IMR-90 (cell line): ENCODE measurements around the gene AFAP1L2. TPM values are rescaled to one million over a fixed set of nuclear protein-coding genes. Genes with fewer than 3 reads are reported as not detected.

ENCODE experiments used
- ATAC-seq: fragments of 200-7000 bp; cut with Tn5 transposase; 2 replicates; pipeline ENCODE4 v1.9.1; 2020; ENCODE audit warnings: low read depth, mild to moderate bottlenecking, moderate library complexity
- BruUV-seq: library from RNA; stranded (reverse); fragments of 400-500 nt; replicated peaks from 2 replicates; lab custom pipeline; 2021; lab: Mats Ljungman, UMichigan
- CTCF ChIA-PET: fragments of 300-600 bp; formaldehyde crosslinking; extraction: SDS; loops from one replicate; lab custom pipeline; 2021; ENCODE audit warnings: antibody characterized with exemption; lab: Yijun Ruan, JAX
- POLR2A ChIA-PET: fragments of 300-600 bp; sonication (Branson Sonifier 250); formaldehyde crosslinking; loops from one replicate; lab custom pipeline; 2022; ENCODE audit warnings: antibody characterized with exemption; ENCODE audit not compliant: unreplicated experiment; lab: Charles Lee
- DNase-seq: peaks from one replicate; pipeline ENCODE4 v3.0.0; 2013
- H2AFZ ChIP-seq: replicated peaks from 2 replicates; pipeline ENCODE3; 2013; ENCODE audit warnings: low read length, mild to moderate bottlenecking; ENCODE audit not compliant: poor library complexity
- H2AK5ac ChIP-seq: 2 replicates; pipeline ENCODE4 v1.6.1; 2013; ENCODE audit warnings: low read depth, low read length, inconsistent platforms
- H2AK9ac ChIP-seq: replicated peaks from 2 replicates; pipeline ENCODE3; 2013; ENCODE audit warnings: mild to moderate bottlenecking, low read depth, low read length, moderate library complexity; ENCODE audit not compliant: poor library complexity
- H2BK120ac ChIP-seq: 2 replicates; pipeline ENCODE4 v1.6.1; 2013; ENCODE audit warnings: low read depth, low read length, inconsistent platforms
- H2BK15ac ChIP-seq: 3 replicates; pipeline ENCODE4 v1.6.1; 2013; ENCODE audit warnings: low read depth, low read length, inconsistent platforms
- H2BK20ac ChIP-seq: 2 replicates; pipeline ENCODE4 v1.6.1; 2013; ENCODE audit warnings: low read depth, mild to moderate bottlenecking, inconsistent platforms, low read length, moderate library complexity
- H2BK5ac ChIP-seq: 2 replicates; pipeline ENCODE4 v1.6.1; 2013; ENCODE audit warnings: mild to moderate bottlenecking, low read depth, low read length, inconsistent platforms; ENCODE audit not compliant: poor library complexity, severe bottlenecking
- H3K14ac ChIP-seq: replicated peaks from 2 replicates; pipeline ENCODE4 v1.6.1; 2013; ENCODE audit warnings: low read depth, low read length, inconsistent platforms
- H3K18ac ChIP-seq: 2 replicates; pipeline ENCODE4 v1.6.1; 2013; ENCODE audit warnings: low read depth, low read length, control low read depth
- H3K23ac ChIP-seq: 2 replicates; pipeline ENCODE4 v1.6.1; 2013; ENCODE audit warnings: low read depth, low read length, inconsistent platforms
- H3K27ac ChIP-seq: 2 replicates; pipeline ENCODE4 v1.5.1; 2013; ENCODE audit warnings: mild to moderate bottlenecking, control low read depth, low read length; ENCODE audit not compliant: insufficient read depth
- H3K27me3 ChIP-seq: 2 replicates; pipeline ENCODE4 v1.6.1; 2013; ENCODE audit warnings: low read length; ENCODE audit not compliant: control insufficient read depth, insufficient read depth
- H3K36me3 ChIP-seq: 2 replicates; pipeline ENCODE4 v1.6.1; 2013; ENCODE audit warnings: low read length, mixed read lengths; ENCODE audit not compliant: control insufficient read depth, insufficient read depth
- H3K4ac ChIP-seq: 2 replicates; pipeline ENCODE4 v1.6.1; 2013; ENCODE audit warnings: low read depth, low read length, inconsistent platforms
- H3K4me1 ChIP-seq: 2 replicates; pipeline ENCODE4 v1.6.1; 2013; ENCODE audit warnings: low read length, mixed read lengths; ENCODE audit not compliant: control insufficient read depth, insufficient read depth
- H3K4me2 ChIP-seq: 2 replicates; pipeline ENCODE4 v1.6.1; 2013; ENCODE audit warnings: low read depth, mild to moderate bottlenecking, control low read depth, low read length, moderate library complexity
- H3K4me3 ChIP-seq: 2 replicates; pipeline ENCODE4 v1.5.1; 2013; ENCODE audit warnings: low read depth, mild to moderate bottlenecking, control low read depth, low read length, moderate library complexity; ENCODE audit not compliant: insufficient read depth
- H3K56ac ChIP-seq: 2 replicates; pipeline ENCODE4 v1.6.1; 2013; ENCODE audit warnings: low read length, inconsistent platforms; ENCODE audit not compliant: insufficient read depth; ENCODE audit errors: extremely low read depth
- H3K79me1 ChIP-seq, 2 experiments: 2 replicates each; pipeline ENCODE4 v1.6.1; 2013; ENCODE audit warnings: low read length in 2 of 2, inconsistent platforms in 1 of 2, low read depth in 1 of 2
- H3K9ac ChIP-seq: 2 replicates; pipeline ENCODE4 v1.6.1; 2013; ENCODE audit warnings: low read depth, low read length, control low read depth
- H3K9me1 ChIP-seq: 2 replicates; pipeline ENCODE4 v1.6.1; 2013; ENCODE audit warnings: low read length, inconsistent platforms; ENCODE audit not compliant: insufficient read depth
- H3K9me3 ChIP-seq: 2 replicates; pipeline ENCODE4 v1.6.1; 2013; ENCODE audit warnings: low read length; ENCODE audit not compliant: control insufficient read depth, insufficient read depth
- H4K20me1 ChIP-seq: 2 replicates; pipeline ENCODE4 v1.6.1; 2013; ENCODE audit warnings: low read length, inconsistent platforms; ENCODE audit not compliant: insufficient read depth
- H4K5ac ChIP-seq: 2 replicates; pipeline ENCODE4 v1.6.1; 2013; ENCODE audit warnings: mild to moderate bottlenecking, low read depth, low read length, control low read depth
- H4K8ac ChIP-seq, 2 experiments: 2 replicates each; pipeline ENCODE4 v1.6.1; 2013; ENCODE audit warnings: low read depth in 2 of 2, low read length in 2 of 2, control low read depth in 1 of 2, inconsistent platforms in 1 of 2
- H4K91ac ChIP-seq: 2 replicates; pipeline ENCODE4 v1.6.1; 2013; ENCODE audit warnings: low read depth, low read length, inconsistent platforms; ENCODE audit not compliant: insufficient read depth
- BHLHE40 ChIP-seq: fragments of 150-350 bp; IDR thresholded peaks from 2 replicates; pipeline ENCODE4 v1.6.1; 2016; ENCODE audit warnings: mild to moderate bottlenecking, low read depth, low read length
- CHD1 ChIP-seq: IDR thresholded peaks from 2 replicates; pipeline ENCODE4 v1.6.1; 2012; ENCODE audit warnings: low read depth, low read length, improper control_type of control experiment
- CTCF ChIP-seq: conservative IDR thresholded peaks from 2 replicates; pipeline ENCODE4 v1.5.1; 2012; ENCODE audit warnings: mild to moderate bottlenecking, low read depth, low read length, improper control_type of control experiment
- FOS ChIP-seq: fragments of 150-350 bp; IDR thresholded peaks from 2 replicates; pipeline ENCODE4 v1.6.1; 2016; ENCODE audit warnings: low read depth, low read length
- MAFK ChIP-seq: IDR thresholded peaks from 2 replicates; pipeline ENCODE4 v1.6.1; 2012; ENCODE audit warnings: low read depth, low read length, improper control_type of control experiment
- MAZ ChIP-seq: IDR thresholded peaks from 2 replicates; pipeline ENCODE4 v1.6.1; 2012; ENCODE audit warnings: low read depth, mild to moderate bottlenecking, low read length, improper control_type of control experiment, moderate library complexity, borderline replicate concordance
- NFE2L2 ChIP-seq: fragments of 150-350 bp; IDR thresholded peaks from 2 replicates; pipeline ENCODE4 v1.6.1; 2016; ENCODE audit warnings: low read depth, mild to moderate bottlenecking, low read length
- POLR2A ChIP-seq: IDR thresholded peaks from 2 replicates; pipeline ENCODE4 v1.6.1; 2012; ENCODE audit warnings: mild to moderate bottlenecking, low read depth, low read length
- RFX5 ChIP-seq: IDR thresholded peaks from 2 replicates; pipeline ENCODE4 v1.8.0; 2012; ENCODE audit warnings: low read depth, mild to moderate bottlenecking, low read length, moderate library complexity
- SMC3 ChIP-seq: fragments of 150-350 bp; IDR thresholded peaks from 2 replicates; pipeline ENCODE4 v1.6.1; 2016; ENCODE audit warnings: low read depth, mild to moderate bottlenecking, antibody characterized with exemption, low read length, moderate library complexity
- WGBS, 2 experiments: methylation state at CpG; one replicate each; pipeline versions ENCODE4 v1.1.5 to v1.1.7; 2013; ENCODE audit warnings: missing lambda C conversion rate in 2 of 2; ENCODE audit not compliant: insufficient read length in 1 of 2; ENCODE audit errors: extremely low coverage in 2 of 2; 5-methylcytosine and 5-hydroxymethylcytosine counted together
- dilution Hi-C: fragments of 300-500 bp; cut with HindIII; formaldehyde crosslinking; loops from one replicate; pipeline ENCODE4 v1.14.3; 2018; ENCODE audit warnings: low sequenced_read_pairs; ENCODE audit not compliant: unreplicated experiment
- in situ Hi-C: fragments of 300-500 bp; cut with MboI; formaldehyde crosslinking; loops from 3 replicates; pipeline ENCODE4 v1.14.3; 2019; ENCODE audit warnings: low sequenced_read_pairs, inconsistent platforms, mixed read lengths
- intact Hi-C: fragments of 100-400 bp; cut with micrococcal nuclease; formaldehyde crosslinking; loops from 2 replicates; pipeline ENCODE4 v1.10.0; 2022
- polyA plus RNA-seq, 3 experiments: library from polyadenylated mRNA; depleted of rRNA; stranded (reverse); fragments of >200 nt; gene quantifications; 2 replicates each; pipeline ENCODE4 v1.2.3, GENCODE V29; 2012; ENCODE audit warnings: low replicate concordance in 1 of 3
- total RNA-seq: library from RNA; depleted of rRNA; stranded (reverse); fragments of >200 nt; gene quantifications from 2 replicates; pipeline ENCODE4 v1.2.3, GENCODE V29; 2012

The AFAP1L2 gene
- total and polyA plus RNA-seq, 2 of the 4 experiments (the other 2 are of a cell fraction), result under 0.01 to 0.10 TPM

- Histone ChIP-seq H3K4me1 (peaks cover 3% of the 10 kb centered on the region; the same call in 1 of the 2 replicates), H2AK5ac (no peak overlapping the region), H3K4me2 (no peak overlapping the region), H4K5ac (no peak overlapping the region), H3K36me3 (no peaks in the 10 kb centered on the region), H3K18ac (no peak overlapping the region), H2AK9ac (no peak overlapping the region), H2BK5ac (no peak overlapping the region), H3K23ac (no peak overlapping the region), H3K9ac (no peak overlapping the region), H3K4ac (no peak overlapping the region; the same call in 1 of the 2 replicates), H3K4me3 (no peak overlapping the region), H3K56ac (no peak overlapping the region), H2BK20ac (no peak overlapping the region), H3K9me3 (peaks cover 4% of the 10 kb centered on the region; the same call in 1 of the 2 replicates), H3K14ac (no peak overlapping the region), H4K8ac (no peak overlapping the region), H2BK120ac (no peak overlapping the region), H3K27ac (no peak overlapping the region), H3K9me1 (peaks cover 4% of the 10 kb centered on the region; the same call in 1 of the 2 replicates), H2BK15ac (no peak overlapping the region), H4K20me1 (no peaks in the 10 kb centered on the region), H3K79me1 (no peaks in the 10 kb centered on the region), H3K27me3 (peaks cover 19% of the 10 kb centered on the region), H2AFZ (no peak overlapping the region), H4K91ac (no peak overlapping the region)
- no TSS peak for BruUV-seq
- WGBS, 2 experiments, result no CpG with 5 or more reads among the region's 2 CpGs
- CTCF ChIA-PET, result no interaction called here
- DNase-seq (no peak), ATAC-seq (no peak)
- intact Hi-C loops (no loop called here), dilution Hi-C loops (no loop called here), in situ Hi-C loops (no loop called here)
- TF ChIP-seq RFX5 (no peak), NFE2L2 (no peak), MAZ (no peak), SMC3 (no peak), CHD1 (no peak), MAFK (no peak), CTCF (no peak), BHLHE40 (no peak), POLR2A (no peak), FOS (no peak)
- POLR2A ChIA-PET, result no interaction called here
Measured at GRCh38 chr10:114359953-114360345, 44.4 kb downstream of the AFAP1L2 start.
